GM12891 (cell line): Measurements from ENCODE around the gene SCN9A.

ENCODE experiments used
- POLR2A ChIP-seq: IDR thresholded peaks from 2 replicates; pipeline ENCODE4 v1.6.1; 2011; ENCODE audit warnings: low read depth, low read length, control low read depth
- POLR2AphosphoS5 ChIP-seq: IDR thresholded peaks from 2 replicates; pipeline ENCODE4 v1.6.1; 2011; ENCODE audit warnings: low read depth, low read length, control low read depth

- TF ChIP-seq POLR2A = no peak
- no peak for TF ChIP-seq POLR2AphosphoS5
Observed at GRCh38 chr2:166171216-166171615, 204.5 kb downstream of the SCN9A start.
